Left renal cortex interstitium (tissue), 4 donors: Measurements from ENCODE around the gene FBXO42. TPM values are rescaled to one million over a fixed set of nuclear protein-coding genes. Genes with fewer than 3 reads are reported as not detected.

Experiments used
- DNase-seq, 4 donors: peaks; one replicate each; pipeline ENCODE4 v3.0.0-alpha.2; 2013; ENCODE audit warnings: low read depth in 4 of 4, low spot score in 2 of 4, missing footprints in 1 of 4
- polyA plus RNA-seq, 4 donors: library from polyadenylated mRNA; unstranded; fragments of 120-200 nt; gene quantifications; one replicate each; pipeline ENCODE4 v1.2.1, GENCODE V29; 2013; ENCODE audit not compliant: insufficient read length in 4 of 4

The FBXO42 gene
- polyA plus RNA-seq, 4 donors, result 18.3 to 24.0 (median 21.4) TPM

- DNase-seq, result no peak
Observed at GRCh38 chr1:16245476-16246196, 106.6 kb downstream of the FBXO42 start.

- DNase-seq, result no peak
Observed at GRCh38 chr1:16244650-16245285, 107.5 kb downstream of the FBXO42 start.

- DNase-seq, result peak in 1 of 4 donors; percentile 85
Observed at GRCh38 chr1:16243936-16244649, 108.2 kb downstream of the FBXO42 start.

GRCh38 chr1:16243215-16243610 is 109.1 kb downstream of the FBXO42 start:
- no peak for DNase-seq

GRCh38 chr1:16242556-16243214 is 109.6 kb downstream of the FBXO42 start:
- no peak for DNase-seq

- DNase-seq, result no peak
Observed at GRCh38 chr1:16241221-16241708, 111.0 kb downstream of the FBXO42 start.

- no peak for DNase-seq
Observed at GRCh38 chr1:16239972-16240491, 112.2 kb downstream of the FBXO42 start.

- DNase-seq, result no peak
Observed at GRCh38 chr1:16237343-16237830, 114.9 kb downstream of the FBXO42 start.

GRCh38 chr1:16236511-16237342 is 115.6 kb downstream of the FBXO42 start, which contains the start of gene CPLANE2:
Gene CPLANE2 (minus strand): TSS chr1:16237183. CDS start chr1:16236742, 441 bp downstream.
- peak in 3 of 4 donors; percentile 80 to 90 (median 86) for DNase-seq

- peak in 1 of 4 donors; percentile 19 for DNase-seq
Observed at GRCh38 chr1:16235944-16236510, 116.3 kb downstream of the FBXO42 start.

GRCh38 chr1:16235347-16235746 is 116.9 kb downstream of the FBXO42 start:
- DNase-seq, result no peak

GRCh38 chr1:16233431-16233830 is 118.8 kb downstream of the FBXO42 start:
- DNase-seq, result no peak

GRCh38 chr1:16232316-16232710 is 120.0 kb downstream of the FBXO42 start:
- DNase-seq, result no peak

- DNase-seq, result no peak
Observed at GRCh38 chr1:16231331-16232315, 120.7 kb downstream of the FBXO42 start.

- DNase-seq, result no peak
Observed at GRCh38 chr1:16230744-16231143, 121.5 kb downstream of the FBXO42 start.

- DNase-seq, result no peak
Observed at GRCh38 chr1:16229976-16230740, 122.1 kb downstream of the FBXO42 start.

- no peak for DNase-seq
Observed at GRCh38 chr1:16226490-16227179, 125.6 kb downstream of the FBXO42 start.
